CD4-positive, CD25-positive, alpha-beta regulatory T cell (primary cell): ENCODE data around the gene CAV3. TPM values are rescaled to one million over a fixed set of nuclear protein-coding genes. Genes with fewer than 3 reads are reported as not detected.

Source experiments
- ATAC-seq, 2 donors: fragments of 150-1000 bp; cut with Tn5 transposase; one replicate each; pipeline ENCODE4 v1.10.0; 2021; ENCODE audit warnings: low read depth in 2 of 2, moderate number of reproducible peaks in 2 of 2, moderate library complexity in 1 of 2
- DNase-seq, 3 donors: peaks; one replicate each; pipeline versions ENCODE4 v3.0.0 to v3.0.0-alpha.2; 2012 to 2022; ENCODE audit warnings: mixed read lengths in 1 of 3
- H3K27ac ChIP-seq: one replicate; pipeline ENCODE4 v1.7.0; 2013; ENCODE audit warnings: mild to moderate bottlenecking, low read length; ENCODE audit not compliant: insufficient read depth, poor library complexity, severe bottlenecking
- H3K27me3 ChIP-seq: one replicate; pipeline ENCODE4 v1.7.0; 2013; ENCODE audit warnings: low read length; ENCODE audit not compliant: control insufficient read depth, insufficient read depth
- H3K36me3 ChIP-seq: one replicate; pipeline ENCODE4 v1.7.0; 2013; ENCODE audit warnings: mild to moderate bottlenecking, low read length, moderate library complexity; ENCODE audit not compliant: control insufficient read depth, insufficient read depth
- H3K4me1 ChIP-seq: 2 replicates; pipeline ENCODE4 v1.7.0; 2013; ENCODE audit warnings: mild to moderate bottlenecking, low read length; ENCODE audit not compliant: insufficient read depth, control insufficient read depth, poor library complexity, severe bottlenecking
- H3K4me3 ChIP-seq: one replicate; pipeline ENCODE4 v1.7.0; 2013; ENCODE audit warnings: low read depth, mild to moderate bottlenecking, low read length, moderate library complexity
- H3K9me3 ChIP-seq, 2 experiments: 1 replicate in 1 of 2; 2 replicates in 1 of 2; pipeline ENCODE4 v1.7.0; 2013; ENCODE audit warnings: low read length in 2 of 2, mild to moderate bottlenecking in 1 of 2, moderate library complexity in 1 of 2; ENCODE audit not compliant: control insufficient read depth in 2 of 2
- H3K27ac Mint-ChIP-seq, 3 donors: one replicate each; pipeline ENCODE4 v1.8.0; 2020 to 2022; ENCODE audit warnings: mild to moderate bottlenecking in 3 of 3, mixed read lengths in 3 of 3, moderate library complexity in 2 of 3
- H3K27me3 Mint-ChIP-seq: one replicate; pipeline ENCODE4 v1.8.0; 2022; ENCODE audit warnings: mild to moderate bottlenecking, mixed read lengths
- H3K36me3 Mint-ChIP-seq: one replicate; pipeline ENCODE4 v1.8.0; 2020; ENCODE audit warnings: mixed read lengths
- H3K4me1 Mint-ChIP-seq, 4 donors: one replicate each; pipeline ENCODE4 v1.8.0; 2020 to 2022; ENCODE audit warnings: mixed read lengths in 4 of 4, mild to moderate bottlenecking in 1 of 4
- H3K4me3 Mint-ChIP-seq, 4 donors: one replicate each; pipeline ENCODE4 v1.8.0; 2020 to 2022; ENCODE audit warnings: mild to moderate bottlenecking in 4 of 4, mixed read lengths in 4 of 4, moderate library complexity in 3 of 4
- H3K9me3 Mint-ChIP-seq, 7 donors: one replicate each; pipeline ENCODE4 v1.8.0; 2020 to 2022; ENCODE audit warnings: mixed read lengths in 7 of 7, mild to moderate bottlenecking in 3 of 7, moderate library complexity in 2 of 7
- polyA plus RNA-seq, 4 donors: library from polyadenylated mRNA; unstranded; fragments of 300-500 nt; fragmentation: Illumina TruSeq; gene quantifications; one replicate each; pipeline ENCODE4 v1.2.3, GENCODE V29; 2021
- total RNA-seq: library from RNA; stranded (reverse); gene quantifications from one replicate; pipeline ENCODE4 v1.2.3, GENCODE V29; 2022

The CAV3 gene
- total and polyA plus RNA-seq, 5 donors from 2014 or later, result not detected

- no peaks in the 10 kb centered on the region for H3K27me3 Mint-ChIP-seq
- no peaks in the 10 kb centered on the region for H3K36me3 Mint-ChIP-seq
- no peak overlapping the region for H3K27ac Mint-ChIP-seq
- peaks cover 0 to 3% of the 10 kb centered on the region in 2 experiments for H3K9me3 ChIP-seq
- H3K9me3 Mint-ChIP-seq, result peaks cover 0 to 8% (median 0%) of the 10 kb centered on the region in 7 donors
- DNase-seq (no peak), ATAC-seq (no peak)
- H3K36me3 ChIP-seq, result no peaks in the 10 kb centered on the region
- H3K4me3 Mint-ChIP-seq, result no peak overlapping the region
- no peaks in the 10 kb centered on the region for H3K4me1 Mint-ChIP-seq
- no peaks in the 10 kb centered on the region for H3K4me1 ChIP-seq
- H3K4me3 ChIP-seq, result no peak overlapping the region
- H3K27ac ChIP-seq, result no peak overlapping the region
- H3K27me3 ChIP-seq, result no peaks in the 10 kb centered on the region
These were observed 5.7 kb upstream of the CAV3 start for GRCh38 chr3:8727605-8728512.

- Histone ChIP-seq H3K27me3 (no peaks in the 10 kb centered on the region), H3K36me3 (no peaks in the 10 kb centered on the region), H3K27ac (no peak overlapping the region), H3K4me1 (no peaks in the 10 kb centered on the region), H3K4me3 (no peak overlapping the region), H3K9me3 (peaks cover 0 to 3% of the 10 kb centered on the region in 2 experiments)
- DNase-seq, result no peak
- H3K27me3 Mint-ChIP-seq, result no peaks in the 10 kb centered on the region
- no peak for ATAC-seq
- no peak overlapping the region for H3K4me3 Mint-ChIP-seq
- no peaks in the 10 kb centered on the region for H3K36me3 Mint-ChIP-seq
- H3K27ac Mint-ChIP-seq, result no peak overlapping the region
- H3K4me1 Mint-ChIP-seq, result no peaks in the 10 kb centered on the region
- H3K9me3 Mint-ChIP-seq, result peaks cover 0 to 5% (median 0%) of the 10 kb centered on the region in 7 donors
These were observed 4.1 kb upstream of the CAV3 start for GRCh38 chr3:8729479-8729878.

- Histone ChIP-seq H3K27me3 (no peaks in the 10 kb centered on the region), H3K27ac (no peak overlapping the region), H3K9me3 (peaks cover 0 to 3% of the 10 kb centered on the region in 2 experiments), H3K4me3 (no peak overlapping the region), H3K36me3 (no peaks in the 10 kb centered on the region), H3K4me1 (no peaks in the 10 kb centered on the region)
- Mint-ChIP-seq H3K4me1 (no peaks in the 10 kb centered on the region), H3K27ac (no peak overlapping the region), H3K36me3 (no peaks in the 10 kb centered on the region), H3K4me3 (no peak overlapping the region), H3K27me3 (no peaks in the 10 kb centered on the region), H3K9me3 (peaks cover 0 to 5% (median 0%) of the 10 kb centered on the region in 7 donors)
- no peak for ATAC-seq
- no peak for DNase-seq
These were observed 2.9 kb upstream of the CAV3 start for GRCh38 chr3:8730656-8731055.

- peaks cover 5% of the 10 kb centered on the region for H3K27me3 Mint-ChIP-seq
- H3K27ac Mint-ChIP-seq, result no peak overlapping the region
- DNase-seq, result no peak
- no peaks in the 10 kb centered on the region for H3K4me1 Mint-ChIP-seq
- H3K36me3 ChIP-seq, result no peaks in the 10 kb centered on the region
- ATAC-seq, result no peak
- H3K4me3 Mint-ChIP-seq, result no peak overlapping the region
- H3K4me1 ChIP-seq, result no peaks in the 10 kb centered on the region
- no peaks in the 10 kb centered on the region for H3K36me3 Mint-ChIP-seq
- H3K9me3 Mint-ChIP-seq, result peaks cover 0 to 2% (median 0%) of the 10 kb centered on the region in 7 donors
- H3K9me3 ChIP-seq, result no peaks in the 10 kb centered on the region
- no peak overlapping the region for H3K27ac ChIP-seq
- H3K4me3 ChIP-seq, result no peak overlapping the region
- no peaks in the 10 kb centered on the region for H3K27me3 ChIP-seq
These were observed 1.2 kb upstream of the CAV3 start for GRCh38 chr3:8732413-8732812.

- peaks cover 5% of the 10 kb centered on the region for H3K27me3 Mint-ChIP-seq
- no peak overlapping the region for H3K4me3 Mint-ChIP-seq
- H3K27me3 ChIP-seq, result no peaks in the 10 kb centered on the region
- H3K9me3 Mint-ChIP-seq, result peaks cover 0 to 1% (median 0%) of the 10 kb centered on the region in 7 donors
- H3K4me1 Mint-ChIP-seq, result no peaks in the 10 kb centered on the region
- no peak overlapping the region for H3K4me3 ChIP-seq
- ATAC-seq (no peak), DNase-seq (no peak)
- H3K9me3 ChIP-seq, result no peaks in the 10 kb centered on the region
- no peak overlapping the region for H3K27ac ChIP-seq
- no peak overlapping the region for H3K27ac Mint-ChIP-seq
- H3K36me3 ChIP-seq, result no peaks in the 10 kb centered on the region
- H3K36me3 Mint-ChIP-seq, result no peaks in the 10 kb centered on the region
- no peaks in the 10 kb centered on the region for H3K4me1 ChIP-seq
These were observed 706 bp downstream of the CAV3 start for GRCh38 chr3:8734137-8734878.

- H3K4me1 Mint-ChIP-seq, result no peaks in the 10 kb centered on the region
- Histone ChIP-seq H3K27ac (no peak overlapping the region), H3K27me3 (no peaks in the 10 kb centered on the region), H3K4me3 (no peak overlapping the region), H3K4me1 (no peaks in the 10 kb centered on the region), H3K9me3 (no peaks in the 10 kb centered on the region), H3K36me3 (no peaks in the 10 kb centered on the region)
- H3K9me3 Mint-ChIP-seq, result peaks cover 0 to 1% (median 0%) of the 10 kb centered on the region in 7 donors
- no peak overlapping the region for H3K27ac Mint-ChIP-seq
- H3K4me3 Mint-ChIP-seq, result no peak overlapping the region
- no peak for DNase-seq
- H3K36me3 Mint-ChIP-seq, result no peaks in the 10 kb centered on the region
- peaks cover 5% of the 10 kb centered on the region for H3K27me3 Mint-ChIP-seq
- ATAC-seq, result no peak
These were observed 1.3 kb downstream of the CAV3 start for GRCh38 chr3:8734908-8735307.

GRCh38 chr3:8736436-8736835 is 2.8 kb downstream of the CAV3 start:
- Histone ChIP-seq H3K27ac (no peak overlapping the region), H3K4me1 (no peaks in the 10 kb centered on the region), H3K4me3 (no peak overlapping the region), H3K36me3 (no peaks in the 10 kb centered on the region), H3K9me3 (no peaks in the 10 kb centered on the region), H3K27me3 (no peaks in the 10 kb centered on the region)
- no peak overlapping the region for H3K4me3 Mint-ChIP-seq
- peaks cover 5% of the 10 kb centered on the region for H3K27me3 Mint-ChIP-seq
- H3K27ac Mint-ChIP-seq, result no peak overlapping the region
- no peak for DNase-seq
- ATAC-seq, result no peak
- no peaks in the 10 kb centered on the region for H3K36me3 Mint-ChIP-seq
- H3K4me1 Mint-ChIP-seq, result no peaks in the 10 kb centered on the region
- peaks cover 0 to 3% (median 0%) of the 10 kb centered on the region in 7 donors for H3K9me3 Mint-ChIP-seq
